GM18505 (cell line): ENCODE data around the gene FKBP2.
"Not testable (repeated sequence)": the region's sequence is repeated elsewhere in the genome, so short reads cannot be mapped to it uniquely, and the experiment has no call there.

Source experiments
- ATAC-seq: cut with Tn5 transposase; IDR thresholded peaks from one replicate; pipeline ENCODE4 v1.9.1; 2021; ENCODE audit not compliant: unreplicated experiment
- POLR2A ChIP-seq: IDR thresholded peaks from 4 replicates; pipeline ENCODE4 v1.6.1; 2011; ENCODE audit warnings: borderline replicate concordance; ENCODE audit not compliant: insufficient read depth, insufficient read length; ENCODE audit errors: extremely low read depth

The FKBP2 gene

DNA sequence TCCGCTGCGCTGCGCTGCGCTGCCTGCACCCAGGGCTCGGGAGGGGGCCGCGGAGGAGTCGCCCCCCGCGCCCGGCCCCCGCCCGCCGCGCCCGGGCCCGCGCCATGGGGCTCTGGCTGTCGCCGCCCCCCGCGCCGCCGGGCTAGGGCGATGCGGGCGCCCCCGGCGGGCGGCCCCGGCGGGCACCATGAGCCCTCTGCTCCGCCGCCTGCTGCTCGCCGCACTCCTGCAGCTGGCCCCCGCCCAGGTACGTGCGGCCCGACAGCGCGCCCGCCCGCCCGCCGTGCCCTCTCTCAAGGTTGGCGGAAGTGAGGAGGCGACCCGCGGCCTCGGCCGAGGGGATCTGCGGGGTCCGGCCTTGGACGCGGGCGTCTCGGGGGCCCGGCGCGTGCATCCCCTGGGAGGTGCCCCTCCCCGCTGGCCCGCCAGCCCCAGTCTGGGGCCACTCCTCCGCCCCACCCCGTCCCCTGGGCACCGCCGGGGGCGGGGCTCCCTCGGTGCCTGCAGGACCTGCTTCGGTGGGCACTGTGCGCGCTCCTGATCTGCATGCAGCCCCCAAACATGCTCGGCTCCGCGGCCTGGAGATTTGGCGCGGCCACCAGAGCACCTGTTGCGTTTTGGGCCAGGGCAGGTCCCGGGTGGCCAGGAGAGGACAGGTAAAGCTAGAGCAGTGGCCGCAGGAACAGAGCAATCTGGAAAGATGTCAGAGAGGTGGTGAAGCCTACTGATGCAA lies 6.1 kb upstream of the FKBP2 start:
- peak; percentile 24 for ATAC-seq
- no peak for TF ChIP-seq POLR2A

DNA sequence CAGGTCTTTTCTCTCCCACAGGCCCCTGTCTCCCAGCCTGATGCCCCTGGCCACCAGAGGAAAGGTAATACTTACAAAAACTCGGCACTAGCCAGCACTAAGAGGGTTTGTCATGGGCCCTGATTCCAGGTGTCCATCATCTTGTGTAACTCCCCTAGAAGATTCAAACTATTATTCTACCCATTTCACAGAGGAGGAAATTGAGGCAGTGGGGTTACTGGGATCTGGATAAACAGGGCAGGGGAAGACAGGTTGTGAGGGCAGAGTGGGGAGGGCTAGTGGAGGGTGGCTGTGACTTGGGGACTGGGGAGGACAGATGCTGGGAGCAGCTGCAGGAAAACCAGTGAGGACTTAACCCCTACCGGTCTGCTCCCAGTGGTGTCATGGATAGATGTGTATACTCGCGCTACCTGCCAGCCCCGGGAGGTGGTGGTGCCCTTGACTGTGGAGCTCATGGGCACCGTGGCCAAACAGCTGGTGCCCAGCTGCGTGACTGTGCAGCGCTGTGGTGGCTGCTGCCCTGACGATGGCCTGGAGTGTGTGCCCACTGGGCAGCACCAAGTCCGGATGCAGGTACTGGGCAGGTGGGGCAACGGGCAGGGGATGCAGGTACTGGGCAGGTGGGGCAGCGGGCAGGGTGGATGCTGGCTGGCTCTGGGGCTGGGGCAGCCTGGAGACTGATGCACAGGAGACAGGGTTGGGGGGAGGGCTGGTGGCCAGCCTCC lies 5.3 kb upstream of the FKBP2 start:
- no peak for TF ChIP-seq POLR2A
- no peak for ATAC-seq

DNA sequence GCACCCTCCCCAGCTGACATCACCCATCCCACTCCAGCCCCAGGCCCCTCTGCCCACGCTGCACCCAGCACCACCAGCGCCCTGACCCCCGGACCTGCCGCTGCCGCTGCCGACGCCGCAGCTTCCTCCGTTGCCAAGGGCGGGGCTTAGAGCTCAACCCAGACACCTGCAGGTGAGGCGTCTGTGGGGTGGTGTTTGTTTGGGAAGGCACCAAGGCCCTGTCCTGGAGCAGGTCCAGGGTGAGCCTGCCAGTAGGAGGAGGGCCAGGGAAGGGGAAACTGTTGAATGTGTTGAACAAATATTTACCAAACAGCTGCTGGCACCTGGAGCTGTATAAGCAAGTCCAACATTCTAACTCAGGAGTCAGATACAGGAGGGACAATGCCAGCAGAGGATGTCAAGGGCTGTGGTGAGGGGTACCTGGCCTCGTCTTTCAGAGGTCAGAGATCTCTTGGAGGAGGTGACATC lies 3.4 kb upstream of the FKBP2 start:
- no peak for ATAC-seq
- no peak for TF ChIP-seq POLR2A

DNA sequence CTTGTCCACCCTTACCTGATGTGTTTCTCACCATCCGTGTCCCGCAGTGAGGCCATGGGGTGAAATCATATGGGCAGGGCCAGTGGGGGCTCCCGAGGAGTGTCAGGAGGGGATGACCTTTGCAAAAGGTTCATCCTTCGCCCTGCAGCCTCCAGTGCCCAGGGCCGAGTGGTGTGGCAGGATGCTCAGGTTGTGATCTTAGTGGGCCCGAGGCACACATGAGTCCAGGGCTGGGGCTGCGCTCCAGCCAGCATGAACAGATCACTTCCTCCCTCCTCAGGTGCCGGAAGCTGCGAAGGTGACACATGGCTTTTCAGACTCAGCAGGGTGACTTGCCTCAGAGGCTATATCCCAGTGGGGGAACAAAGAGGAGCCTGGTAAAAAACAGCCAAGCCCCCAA lies 2.8 kb upstream of the FKBP2 start:
- TF ChIP-seq POLR2A: peak; percentile 36

DNA sequence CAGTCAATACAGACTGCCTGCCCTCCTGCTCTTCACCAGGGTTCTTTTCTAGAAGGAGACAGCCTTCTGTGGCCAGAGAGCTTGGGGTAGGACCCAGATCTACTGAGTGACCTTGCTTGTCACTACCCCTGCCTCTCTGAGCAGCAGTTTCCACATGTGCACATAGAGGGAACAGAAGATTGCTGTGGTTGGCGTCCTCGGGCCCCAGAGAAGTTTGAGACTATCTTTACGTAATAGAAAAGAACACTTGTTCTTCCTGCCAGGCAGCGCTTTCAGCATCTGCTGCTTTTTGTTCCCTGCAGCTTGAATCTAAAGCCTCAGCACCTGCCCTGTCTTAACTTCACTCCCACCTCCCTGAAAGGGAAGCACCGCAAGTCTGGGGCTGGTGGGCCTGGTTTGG lies 1.9 kb upstream of the FKBP2 start:
- ATAC-seq: no peak
- TF ChIP-seq POLR2A: no peak

More for the DNA sequence above, 2.8 kb upstream of the FKBP2 start:
- no peak for ATAC-seq

DNA sequence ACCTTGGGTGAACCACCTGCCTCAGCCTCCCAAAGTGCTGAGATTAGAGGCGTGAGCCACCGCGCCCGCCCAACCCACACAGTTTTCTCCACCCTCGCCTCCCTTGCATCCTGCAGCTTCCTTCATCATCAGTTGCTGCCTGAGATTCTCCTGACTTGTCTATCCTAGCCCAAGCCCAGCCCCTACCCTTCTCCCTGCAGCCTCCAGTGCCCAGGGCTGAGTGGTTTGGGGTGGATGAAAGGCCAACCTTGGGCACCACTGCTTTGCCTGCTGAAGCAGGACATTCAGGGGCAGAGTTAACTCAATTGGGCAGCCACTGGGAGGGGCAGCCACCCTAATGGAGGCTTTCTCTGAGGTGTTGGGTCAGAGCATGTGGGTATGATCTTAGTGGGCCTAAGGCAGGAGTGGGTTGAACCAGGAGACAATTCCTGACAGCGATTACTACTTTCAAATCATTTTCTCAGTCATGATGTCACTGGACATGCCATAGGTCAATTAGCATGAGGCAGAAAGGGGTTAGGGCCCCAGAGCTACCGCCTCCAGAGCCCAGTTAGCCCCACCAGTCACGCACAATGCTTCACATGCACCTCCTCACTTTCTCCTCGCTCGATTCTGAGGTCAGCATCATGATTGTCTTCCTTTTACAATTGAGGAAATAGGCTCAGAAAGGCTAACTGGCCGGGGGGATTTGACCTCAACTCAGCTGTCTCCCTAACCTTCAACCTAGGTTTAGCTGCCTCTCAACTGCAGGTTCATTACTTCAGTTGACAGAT lies 1.0 kb upstream of the FKBP2 start:
- no peak for TF ChIP-seq POLR2A
- peak; percentile 2 for ATAC-seq

DNA sequence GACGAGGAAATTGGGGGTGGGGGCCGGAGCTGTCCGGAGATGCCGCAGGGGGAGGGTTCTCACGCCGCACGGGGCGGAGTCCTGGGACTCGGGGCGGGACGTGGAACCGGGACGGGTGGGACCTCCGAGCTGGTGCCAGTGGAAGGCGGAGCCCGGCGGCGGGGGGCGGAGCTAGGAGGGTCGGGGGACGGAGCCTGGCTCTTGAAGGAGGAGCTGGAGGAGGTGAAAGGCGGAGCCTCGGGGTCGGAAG lies 271 bp downstream of the FKBP2 start:
- TF ChIP-seq POLR2A: no peak
- ATAC-seq: no peak

DNA sequence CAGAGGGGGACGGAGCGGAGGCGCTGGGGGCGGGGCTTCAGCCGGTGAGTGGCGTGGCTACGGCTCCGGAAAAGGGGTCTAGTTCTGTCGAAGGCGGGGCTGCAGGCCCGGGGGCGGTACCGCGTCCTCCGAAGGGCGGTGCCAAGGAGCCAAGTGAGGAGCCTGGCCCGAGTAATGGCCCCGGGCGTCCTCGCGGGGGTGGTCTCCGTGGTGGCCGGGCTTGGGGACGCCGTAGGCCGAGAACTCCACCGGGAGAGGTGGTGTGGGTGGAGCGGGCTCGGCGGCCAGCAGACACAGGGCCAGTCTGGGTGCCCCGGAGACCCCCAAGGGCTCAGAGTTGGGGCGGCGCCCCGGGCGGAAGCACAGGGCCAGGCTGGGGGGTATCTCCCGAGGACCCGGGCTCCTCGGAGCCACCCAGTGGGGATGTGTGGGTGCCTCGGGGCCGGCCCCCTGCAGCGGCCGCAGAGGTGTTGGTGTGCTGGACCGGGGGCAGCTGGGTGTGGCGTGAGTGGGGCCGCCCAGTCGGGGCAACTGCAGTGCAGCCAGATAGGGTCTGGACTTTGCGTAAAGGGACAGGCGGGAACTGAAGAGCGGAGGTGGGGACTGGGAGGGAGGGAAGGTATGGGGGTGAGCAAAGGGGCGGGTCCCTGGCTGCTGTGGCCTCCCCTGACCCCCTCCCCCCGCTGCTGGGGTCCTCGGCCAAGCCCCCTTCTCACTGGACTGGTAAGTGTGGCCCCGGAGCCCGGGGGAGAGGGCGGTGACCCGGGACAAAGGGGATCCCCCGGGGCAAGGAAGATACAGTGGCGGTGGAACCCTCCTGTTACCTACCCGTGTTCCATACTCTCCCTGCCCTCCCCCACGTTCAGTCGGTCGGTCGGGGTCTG lies 838 bp downstream of the FKBP2 start:
- TF ChIP-seq POLR2A: peak; percentile 69
- ATAC-seq: peak; percentile 63

DNA sequence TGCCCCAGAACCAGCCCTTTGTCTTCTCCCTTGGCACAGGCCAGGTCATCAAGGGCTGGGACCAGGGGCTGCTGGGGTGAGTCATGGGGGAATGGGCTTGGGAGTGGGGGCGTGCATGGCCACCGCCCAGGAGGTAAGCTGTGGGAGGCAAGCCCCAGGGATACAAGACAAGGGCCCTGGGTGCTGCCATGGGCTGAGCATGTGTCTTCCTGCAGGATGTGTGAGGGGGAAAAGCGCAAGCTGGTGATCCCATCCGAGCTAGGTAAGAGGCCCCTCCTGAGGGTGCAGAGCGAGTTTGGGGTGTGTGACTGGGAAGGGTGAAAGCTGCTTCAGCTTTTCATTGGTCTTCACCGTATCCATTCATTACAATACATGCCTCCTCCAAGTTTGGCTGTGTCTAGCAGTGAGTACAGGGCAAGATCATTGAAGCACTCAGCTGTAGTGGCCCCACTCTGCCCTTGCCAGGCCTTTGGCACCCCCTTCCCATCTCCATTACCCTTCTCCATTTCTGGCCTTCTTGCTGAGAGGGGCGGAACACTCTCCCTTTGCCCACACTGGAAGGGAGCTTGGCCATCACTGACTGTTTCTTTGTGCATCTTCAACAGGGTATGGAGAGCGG lies 2.5 kb downstream of the FKBP2 start:
- TF ChIP-seq POLR2A: no peak
- ATAC-seq: no peak

DNA sequence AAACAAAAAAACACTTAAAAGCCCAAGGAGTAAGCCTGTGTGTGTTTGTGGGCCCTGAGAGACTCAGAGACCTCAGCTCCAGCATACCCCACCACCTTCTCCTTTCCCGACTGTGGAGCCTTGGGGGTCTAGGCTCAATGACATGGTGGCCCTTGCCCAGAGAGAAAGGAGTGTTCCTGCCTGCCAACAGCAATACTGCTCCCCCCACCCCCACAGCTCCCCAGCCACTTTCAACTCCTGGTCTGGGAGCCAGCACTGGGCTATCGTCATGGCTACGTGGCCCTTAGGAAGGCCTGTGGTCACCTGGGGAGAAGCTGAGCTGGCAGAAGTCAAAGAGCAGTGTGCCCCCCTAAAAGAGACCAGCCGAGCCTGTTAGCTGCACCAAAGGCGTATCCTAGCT lies 3.2 kb downstream of the FKBP2 start:
- TF ChIP-seq POLR2A: no peak
- no peak for ATAC-seq

DNA sequence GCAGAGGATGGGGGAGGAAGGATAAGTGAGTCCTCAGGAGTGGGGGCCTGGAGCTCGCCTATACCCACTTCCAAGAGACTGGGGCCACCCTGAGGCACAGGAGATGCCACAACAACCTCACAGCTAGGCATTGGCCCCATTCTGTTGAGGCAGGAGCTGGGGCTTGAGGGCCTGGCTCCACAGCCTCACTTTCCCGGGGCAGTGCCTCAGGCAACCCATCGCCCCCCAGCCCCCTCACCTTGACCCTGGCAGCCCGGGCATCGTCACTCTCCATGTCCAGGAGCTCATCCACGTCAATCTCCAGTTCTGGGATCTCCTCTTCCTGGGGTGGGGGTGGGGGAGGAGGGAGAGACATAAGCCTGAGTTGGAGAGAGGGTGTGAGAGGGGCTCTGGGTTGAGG lies 4.1 kb downstream of the FKBP2 start:
- no peak for ATAC-seq

DNA sequence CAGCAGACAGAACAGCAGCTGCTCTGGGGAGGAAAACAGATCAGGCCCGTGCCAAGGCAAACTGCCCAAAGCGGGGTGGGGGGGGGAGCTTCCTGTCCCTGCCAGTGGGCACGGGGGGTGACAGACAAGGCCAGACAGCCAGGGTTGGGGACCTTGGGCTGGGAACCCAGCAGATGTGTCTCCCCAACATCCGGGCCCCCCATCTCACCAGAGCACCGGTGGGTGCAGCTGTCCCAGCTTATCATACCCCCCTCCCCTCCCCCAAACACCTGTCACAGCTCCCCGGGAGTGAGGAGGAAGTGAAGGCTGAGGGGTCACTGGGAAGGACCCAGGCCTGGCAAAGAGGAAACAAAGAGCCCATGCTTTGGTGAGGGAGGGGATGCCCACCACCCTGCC lies 4.5 kb downstream of the FKBP2 start:
- TF ChIP-seq POLR2A: no peak
- ATAC-seq: no peak

More for the DNA sequence above, 4.1 kb downstream of the FKBP2 start:
- TF ChIP-seq POLR2A: no peak

DNA sequence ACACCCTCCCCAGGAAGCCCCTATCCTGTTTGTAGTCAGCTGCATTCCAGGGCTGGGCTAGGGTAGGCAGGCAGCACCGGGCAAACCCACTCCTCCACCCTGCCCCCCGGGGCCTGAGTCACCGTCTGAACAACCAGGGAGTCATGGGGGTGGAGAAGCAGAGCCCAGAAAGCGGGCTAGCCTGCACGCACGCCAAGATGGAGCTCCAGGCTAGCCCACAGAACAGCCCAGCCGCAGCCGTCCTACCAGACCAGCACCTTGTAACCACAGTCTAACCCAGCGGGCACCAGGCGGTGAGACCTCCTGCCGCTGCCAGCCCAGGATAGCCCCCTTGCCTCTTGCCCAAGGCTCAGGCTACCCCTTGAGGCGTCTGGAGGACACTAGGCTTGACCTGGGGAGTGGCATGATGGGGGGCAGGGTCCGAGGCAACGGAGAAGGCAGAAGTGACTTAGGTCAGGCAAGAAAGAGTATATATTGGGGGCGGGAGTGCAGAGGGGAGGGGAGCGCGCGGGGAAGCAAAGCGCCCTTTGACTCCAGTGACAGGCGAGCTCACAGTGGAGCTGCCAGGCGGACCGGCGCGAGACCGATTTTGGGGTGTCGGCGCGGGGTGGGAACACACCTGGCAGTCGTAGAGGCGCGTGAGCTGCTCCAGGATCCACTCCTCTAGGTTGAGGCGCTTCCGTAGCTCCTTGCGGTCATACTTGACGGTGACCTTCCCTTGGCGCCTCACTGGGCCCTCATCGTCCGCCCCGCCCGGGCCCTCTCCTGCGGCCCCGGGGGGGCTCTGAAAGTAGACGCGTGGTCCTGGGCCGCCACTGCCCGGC lies 5.1 kb downstream of the FKBP2 start:
- no peak for ATAC-seq
- TF ChIP-seq POLR2A: peak; percentile 52

DNA sequence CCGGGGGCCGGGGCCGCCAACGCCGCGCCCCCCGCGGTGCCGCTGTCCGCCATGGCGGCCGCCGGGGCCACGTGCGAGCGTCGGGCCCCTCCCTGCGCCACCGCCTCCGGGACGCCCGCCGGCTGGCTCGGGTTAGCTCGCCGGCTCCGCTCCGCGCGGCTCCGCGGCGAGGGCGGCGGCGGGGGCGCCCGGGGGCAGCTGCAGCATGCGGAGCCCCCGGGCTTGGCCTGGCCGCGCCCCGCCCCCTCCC lies 5.7 kb downstream of the FKBP2 start:
- ATAC-seq: not testable (repeated sequence)
